ENCODE measurements around the gene FAM227A.

DNA sequence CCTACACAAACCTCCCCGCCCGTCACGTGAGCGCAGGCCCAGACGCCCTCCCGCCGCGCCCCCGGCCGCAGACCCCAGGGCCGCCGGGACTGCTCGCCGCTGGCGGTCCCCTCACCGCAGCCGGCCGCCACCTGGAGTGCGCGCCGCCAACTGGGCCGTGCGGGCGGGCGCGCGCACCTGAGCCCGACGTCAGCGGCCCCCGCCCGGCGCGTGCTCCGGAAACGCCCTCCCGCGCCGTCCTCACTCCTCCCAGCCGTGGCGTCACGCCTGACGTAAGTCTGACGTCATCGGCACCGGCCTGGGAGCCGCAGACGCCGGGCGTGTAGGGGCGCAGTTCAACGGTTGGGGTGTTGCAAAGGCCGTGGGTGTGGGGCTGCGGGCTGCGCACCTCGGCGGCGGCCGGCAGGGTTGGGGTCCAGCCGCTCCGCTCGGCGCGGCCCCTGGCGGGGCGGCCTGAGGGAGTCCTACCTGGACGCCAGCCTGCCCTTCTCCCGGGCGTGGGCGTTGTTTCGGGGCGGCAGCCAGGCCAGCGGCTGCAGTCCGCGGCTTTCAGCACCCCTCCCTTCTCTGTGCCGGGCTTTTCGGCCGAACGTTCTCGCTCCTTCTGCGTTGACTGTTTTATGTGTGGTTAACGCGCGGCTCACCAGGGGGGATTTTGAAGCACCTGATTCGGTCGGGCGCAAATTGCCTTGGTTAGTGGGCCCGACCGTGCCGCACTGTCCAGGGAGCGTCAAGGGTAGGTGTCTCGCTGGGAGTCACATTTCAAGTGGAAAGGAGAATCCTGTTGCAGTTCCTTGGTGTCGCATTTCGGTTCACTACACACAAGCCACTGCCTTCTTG lies 44.8 kb upstream of the FAM227A start, which contains the start of gene JOSD1:
- TF ChIP-seq, protein P1, sequence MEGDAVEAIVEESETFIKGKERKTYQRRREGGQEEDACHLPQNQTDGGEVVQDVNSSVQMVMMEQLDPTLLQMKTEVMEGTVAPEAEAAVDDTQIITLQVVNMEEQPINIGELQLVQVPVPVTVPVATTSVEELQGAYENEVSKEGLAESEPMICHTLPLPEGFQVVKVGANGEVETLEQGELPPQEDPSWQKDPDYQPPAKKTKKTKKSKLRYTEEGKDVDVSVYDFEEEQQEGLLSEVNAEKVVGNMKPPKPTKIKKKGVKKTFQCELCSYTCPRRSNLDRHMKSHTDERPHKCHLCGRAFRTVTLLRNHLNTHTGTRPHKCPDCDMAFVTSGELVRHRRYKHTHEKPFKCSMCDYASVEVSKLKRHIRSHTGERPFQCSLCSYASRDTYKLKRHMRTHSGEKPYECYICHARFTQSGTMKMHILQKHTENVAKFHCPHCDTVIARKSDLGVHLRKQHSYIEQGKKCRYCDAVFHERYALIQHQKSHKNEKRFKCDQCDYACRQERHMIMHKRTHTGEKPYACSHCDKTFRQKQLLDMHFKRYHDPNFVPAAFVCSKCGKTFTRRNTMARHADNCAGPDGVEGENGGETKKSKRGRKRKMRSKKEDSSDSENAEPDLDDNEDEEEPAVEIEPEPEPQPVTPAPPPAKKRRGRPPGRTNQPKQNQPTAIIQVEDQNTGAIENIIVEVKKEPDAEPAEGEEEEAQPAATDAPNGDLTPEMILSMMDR (conservative IDR thresholded peaks at IDR 0.05 in 1 of 2, IDR thresholded peaks at IDR 0.05 in 1 of 2; ENCODE audit: extremely low read depth in 1 of 2, insufficient read depth in 1 of 2, low read depth in 1 of 2, low read length in 2 of 2) = no peak
- TF ChIP-seq EZH2 (IDR thresholded peaks at IDR 0.05; ENCODE audit: borderline replicate concordance, low read length) = no peak
